Mesenchymal stem cell (in vitro differentiated cells and primary cell): Measurements from ENCODE around the gene SLC23A2.

Source experiments
- DNase-seq: peaks from one replicate; pipeline ENCODE4 v3.0.0-alpha.2; 2013
- H2AFZ ChIP-seq: one replicate; pipeline ENCODE4 v1.6.1; 2013; ENCODE audit warnings: low read depth, mild to moderate bottlenecking, control low read depth, inconsistent platforms, low read length, moderate library complexity
- H2AK5ac ChIP-seq: 2 replicates; pipeline ENCODE4 v1.6.1; 2013; ENCODE audit warnings: low read length, moderate library complexity, mild to moderate bottlenecking, inconsistent platforms; ENCODE audit not compliant: severe bottlenecking
- H2BK120ac ChIP-seq: one replicate; pipeline ENCODE4 v1.6.1; 2013; ENCODE audit warnings: low read depth, mild to moderate bottlenecking, inconsistent platforms, low read length, moderate library complexity
- H2BK12ac ChIP-seq, 2 experiments: one replicate each; pipeline ENCODE4 v1.6.1; 2013; ENCODE audit warnings: inconsistent platforms in 2 of 2, low read length in 2 of 2, mild to moderate bottlenecking in 2 of 2, moderate library complexity in 2 of 2, control low read depth in 1 of 2
- H2BK15ac ChIP-seq: one replicate; pipeline ENCODE4 v1.6.1; 2013; ENCODE audit warnings: mild to moderate bottlenecking, low read depth, inconsistent platforms; ENCODE audit not compliant: poor library complexity, severe bottlenecking
- H2BK5ac ChIP-seq: 2 replicates; pipeline ENCODE4 v1.6.1; 2013; ENCODE audit warnings: low read depth, mild to moderate bottlenecking, low read length, control low read depth, inconsistent platforms; ENCODE audit not compliant: poor library complexity, severe bottlenecking
- H3K14ac ChIP-seq, 2 experiments: one replicate each; pipeline ENCODE4 v1.6.1; 2013; ENCODE audit warnings: inconsistent platforms in 2 of 2, low read length in 2 of 2, control low read depth in 1 of 2, mild to moderate bottlenecking in 1 of 2, moderate library complexity in 1 of 2
- H3K18ac ChIP-seq, 2 experiments: one replicate each; pipeline ENCODE4 v1.6.1; 2013; ENCODE audit warnings: inconsistent platforms in 2 of 2, low read length in 2 of 2, control low read depth in 1 of 2, low read depth in 1 of 2, mild to moderate bottlenecking in 1 of 2
- H3K23ac ChIP-seq, 2 experiments: one replicate each; pipeline ENCODE4 v1.6.1; 2013; ENCODE audit warnings: inconsistent platforms in 2 of 2, low read length in 2 of 2, mild to moderate bottlenecking in 2 of 2, moderate library complexity in 2 of 2, control low read depth in 1 of 2
- H3K27ac ChIP-seq: 2 replicates; pipeline ENCODE4 v1.5.1; 2013; ENCODE audit warnings: mild to moderate bottlenecking, moderate library complexity, low read length, control low read depth, inconsistent platforms; ENCODE audit not compliant: poor library complexity, severe bottlenecking
- H3K27me3 ChIP-seq, 2 experiments: 2 replicates each; pipeline versions ENCODE4 v1.6.1 to v1.7.0; 2013; ENCODE audit warnings: low read length in 2 of 2, mild to moderate bottlenecking in 2 of 2, moderate library complexity in 2 of 2, control low read depth in 1 of 2, inconsistent platforms in 1 of 2; ENCODE audit not compliant: control insufficient read depth in 1 of 2, insufficient read depth in 1 of 2
- H3K36me3 ChIP-seq, 2 experiments: 2 replicates each; pipeline versions ENCODE4 v1.6.1 to v1.7.0; 2013; ENCODE audit warnings: low read length in 2 of 2, control low read depth in 1 of 2, inconsistent platforms in 1 of 2, low read depth in 1 of 2, mild to moderate bottlenecking in 1 of 2; ENCODE audit not compliant: insufficient read depth in 2 of 2, control insufficient read depth in 1 of 2
- H3K4ac ChIP-seq, 2 experiments: one replicate each; pipeline ENCODE4 v1.6.1; 2013; ENCODE audit warnings: inconsistent platforms in 2 of 2, low read length in 2 of 2, mild to moderate bottlenecking in 2 of 2, moderate library complexity in 2 of 2, control low read depth in 1 of 2, low read depth in 1 of 2
- H3K4me1 ChIP-seq: 2 replicates; pipeline ENCODE4 v1.6.1; 2013; ENCODE audit warnings: low read depth, low read length, control low read depth; ENCODE audit not compliant: control insufficient read depth, insufficient read depth
- H3K4me2 ChIP-seq: 2 replicates; pipeline ENCODE4 v1.6.1; 2013; ENCODE audit warnings: low read length, mild to moderate bottlenecking, inconsistent platforms; ENCODE audit not compliant: poor library complexity, severe bottlenecking
- H3K4me3 ChIP-seq, 2 experiments: 2 replicates each; pipeline versions ENCODE4 v1.5.1 to v1.7.0; 2013; ENCODE audit warnings: low read length in 2 of 2, mild to moderate bottlenecking in 2 of 2, control low read depth in 1 of 2, low read depth in 1 of 2; ENCODE audit not compliant: insufficient read depth in 1 of 2
- H3K79me1 ChIP-seq: replicated peaks from 2 replicates; pipeline ENCODE4 v1.6.1; 2013; ENCODE audit warnings: mild to moderate bottlenecking, control low read depth, low read length, inconsistent platforms; ENCODE audit not compliant: poor library complexity, severe bottlenecking
- H3K9ac ChIP-seq: 2 replicates; pipeline ENCODE4 v1.7.0; 2013; ENCODE audit warnings: mild to moderate bottlenecking, low read length, moderate library complexity
- H3K9me3 ChIP-seq: 2 replicates; pipeline ENCODE4 v1.7.0; 2013; ENCODE audit warnings: mild to moderate bottlenecking, low read length; ENCODE audit not compliant: control insufficient read depth
- H4K8ac ChIP-seq: one replicate; pipeline ENCODE4 v1.6.1; 2013; ENCODE audit warnings: inconsistent platforms, mild to moderate bottlenecking, low read length, moderate library complexity
- H4K91ac ChIP-seq: one replicate; pipeline ENCODE4 v1.6.1; 2013; ENCODE audit warnings: mild to moderate bottlenecking, low read length, inconsistent platforms
- WGBS: methylation state at CpG from one replicate; pipeline ENCODE4 v1.1.7; 2013; ENCODE audit warnings: mixed read lengths; 5-methylcytosine and 5-hydroxymethylcytosine counted together

The SLC23A2 gene

DNA sequence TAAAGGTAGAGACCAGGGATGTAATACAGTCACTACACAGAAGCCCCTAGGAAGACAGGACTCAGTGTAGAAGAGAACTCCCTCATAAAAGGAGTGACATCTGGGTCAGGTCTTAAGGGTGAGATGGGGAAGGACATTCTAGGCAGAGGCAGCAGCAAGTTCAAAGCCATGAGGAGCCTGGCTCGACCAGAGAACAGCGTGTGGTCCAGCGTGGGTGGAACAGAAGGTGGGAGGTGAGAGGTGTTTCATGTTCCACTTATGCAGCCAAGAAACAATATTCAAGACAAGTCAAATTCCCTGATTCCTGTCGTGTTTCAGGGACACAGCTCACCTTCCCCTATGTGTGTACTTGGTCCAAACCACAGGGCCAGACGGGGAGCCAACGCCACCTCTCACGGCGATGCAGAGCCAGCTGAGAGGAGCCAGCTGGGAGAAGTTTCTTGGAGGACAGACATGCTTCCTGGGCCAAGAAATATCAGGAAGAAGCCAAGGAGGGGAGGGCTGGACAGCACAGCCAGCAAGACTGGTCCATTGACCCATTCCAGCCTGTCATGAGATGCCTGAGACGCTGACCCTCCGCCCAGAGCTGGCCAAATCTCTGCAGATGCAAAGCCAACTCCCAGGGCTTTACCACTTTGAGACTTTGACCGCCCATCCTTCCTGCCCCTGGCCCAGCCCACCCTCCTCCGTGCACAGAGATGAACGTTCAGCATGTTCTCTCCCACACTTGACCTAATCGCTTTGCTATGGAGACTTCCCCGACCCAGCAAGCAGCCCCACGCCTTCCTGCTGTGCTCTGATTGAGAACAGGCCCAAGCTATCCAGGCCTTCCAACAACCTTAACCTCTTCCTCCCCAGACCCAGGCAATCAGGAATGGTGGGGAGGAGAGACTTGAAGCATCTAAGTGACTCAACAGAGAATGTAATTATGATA lies 165.8 kb downstream of the SLC23A2 start:
- Histone ChIP-seq H2BK12ac (no peak overlapping the region), H3K4me1 (peaks cover 3% of the 10 kb centered on the region), H2BK5ac (no peak overlapping the region), H3K9me3 (peaks cover 4% of the 10 kb centered on the region), H3K4me3 (no peak overlapping the region), H4K8ac (no peak overlapping the region), H2BK120ac (no peak overlapping the region), H3K4me2 (no peak overlapping the region), H3K27me3 (peaks cover 10 to 18% of the 10 kb centered on the region in 2 experiments), H2AFZ (no peak overlapping the region), H3K4ac (no peak overlapping the region), H3K23ac (no peak overlapping the region), H2AK5ac (no peak overlapping the region), H4K91ac (no peak overlapping the region), H3K27ac (no peak overlapping the region), H3K14ac (no peak overlapping the region), H3K36me3 (no peaks in the 10 kb centered on the region), H3K9ac (no peak overlapping the region), H3K79me1 (no peaks in the 10 kb centered on the region), H2BK15ac (no peak overlapping the region), H3K18ac (no peak overlapping the region)
- no peak for DNase-seq
- WGBS = 47% methylated on average over 11 of the region's 16 CpGs

DNA sequence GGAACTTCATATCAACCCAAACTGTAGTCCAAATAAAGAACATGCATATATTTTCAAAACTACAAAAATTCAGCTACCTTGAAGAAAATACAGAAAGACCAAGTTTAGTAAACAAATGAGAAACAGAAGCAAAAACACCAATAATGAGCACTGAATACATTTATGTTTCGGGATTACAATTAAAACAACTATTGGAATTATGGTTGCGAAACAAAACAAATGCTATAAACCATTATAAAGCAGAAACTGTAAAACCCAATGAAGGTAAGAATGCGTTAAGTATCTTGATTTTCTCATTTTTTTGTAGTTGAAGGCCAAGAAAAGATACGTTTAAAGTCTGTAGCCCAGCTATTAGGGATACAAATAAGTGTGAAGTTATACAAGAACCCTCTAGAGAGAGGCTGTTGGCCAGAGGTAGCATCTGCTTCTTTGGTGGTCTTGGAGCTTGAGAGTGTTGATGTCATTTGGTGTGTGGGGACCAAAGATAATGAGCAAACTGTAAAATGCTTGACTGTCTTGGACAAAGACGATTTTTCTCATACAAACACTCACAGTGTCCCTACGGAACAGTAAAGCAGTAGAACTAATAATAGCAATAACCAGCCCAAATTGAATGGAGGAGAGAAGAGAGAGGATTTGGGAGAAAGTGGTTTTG lies 168.1 kb downstream of the SLC23A2 start:
- H2AK5ac ChIP-seq = no peak overlapping the region
- no peak for DNase-seq
- WGBS = 89% methylated on average over 2 of the region's 6 CpGs
- peaks cover 4% of the 10 kb centered on the region for H3K9me3 ChIP-seq
- peaks cover 3 to 5% of the 10 kb centered on the region in 2 experiments for H3K27me3 ChIP-seq
- H3K18ac ChIP-seq = no peak overlapping the region
- no peak overlapping the region for H4K8ac ChIP-seq
- no peaks in the 10 kb centered on the region for H3K79me1 ChIP-seq
- H3K14ac ChIP-seq = no peak overlapping the region
- no peak overlapping the region for H2BK15ac ChIP-seq
- H3K27ac ChIP-seq = no peak overlapping the region
- no peak overlapping the region for H2BK120ac ChIP-seq
- H3K23ac ChIP-seq = no peak overlapping the region
- no peak overlapping the region for H3K4ac ChIP-seq
- no peaks in the 10 kb centered on the region for H3K36me3 ChIP-seq
- H3K4me3 ChIP-seq = no peak overlapping the region
- H2BK12ac ChIP-seq = no peak overlapping the region
- peaks cover 3% of the 10 kb centered on the region for H3K4me1 ChIP-seq
- H2AFZ ChIP-seq = no peak overlapping the region
- H3K4me2 ChIP-seq = no peak overlapping the region
- H4K91ac ChIP-seq = no peak overlapping the region
- no peak overlapping the region for H3K9ac ChIP-seq
- no peak overlapping the region for H2BK5ac ChIP-seq

DNA sequence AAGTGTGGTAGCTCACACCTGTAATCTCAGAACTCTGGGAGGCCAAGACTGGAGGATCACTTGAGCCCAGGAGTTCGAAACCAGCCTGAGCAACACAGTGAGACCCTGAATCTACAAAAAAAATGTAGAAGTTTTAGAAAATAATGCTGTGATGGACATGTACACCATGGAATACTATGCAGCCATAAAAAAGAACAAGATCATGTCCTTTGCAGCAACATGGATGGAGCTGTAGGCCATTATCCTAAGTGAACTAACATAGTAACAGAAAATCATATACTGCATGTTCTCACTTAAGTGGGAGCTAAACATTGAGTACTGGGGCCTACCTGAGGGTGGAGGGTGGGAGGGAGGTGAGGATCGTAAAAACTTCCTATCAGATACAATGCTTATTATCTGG lies 168.8 kb downstream of the SLC23A2 start:
- Histone ChIP-seq H3K27ac (no peak overlapping the region), H3K23ac (no peak overlapping the region), H3K9ac (no peak overlapping the region), H3K36me3 (no peaks in the 10 kb centered on the region), H3K4ac (no peak overlapping the region), H2AFZ (no peak overlapping the region), H2AK5ac (no peak overlapping the region), H2BK15ac (no peak overlapping the region), H3K4me2 (no peak overlapping the region), H4K8ac (no peak overlapping the region), H2BK5ac (no peak overlapping the region), H3K27me3 (no peaks in the 10 kb centered on the region), H3K4me3 (no peak overlapping the region), H3K79me1 (no peaks in the 10 kb centered on the region), H3K4me1 (peaks cover 3% of the 10 kb centered on the region), H4K91ac (no peak overlapping the region), H3K14ac (no peak overlapping the region), H3K9me3 (peaks cover 4% of the 10 kb centered on the region), H3K18ac (no peak overlapping the region), H2BK12ac (no peak overlapping the region), H2BK120ac (no peak overlapping the region)
- DNase-seq = no peak
- whole genome bisulfite sequencing = 27% methylated on average over 1 of the region's 2 CpGs

DNA sequence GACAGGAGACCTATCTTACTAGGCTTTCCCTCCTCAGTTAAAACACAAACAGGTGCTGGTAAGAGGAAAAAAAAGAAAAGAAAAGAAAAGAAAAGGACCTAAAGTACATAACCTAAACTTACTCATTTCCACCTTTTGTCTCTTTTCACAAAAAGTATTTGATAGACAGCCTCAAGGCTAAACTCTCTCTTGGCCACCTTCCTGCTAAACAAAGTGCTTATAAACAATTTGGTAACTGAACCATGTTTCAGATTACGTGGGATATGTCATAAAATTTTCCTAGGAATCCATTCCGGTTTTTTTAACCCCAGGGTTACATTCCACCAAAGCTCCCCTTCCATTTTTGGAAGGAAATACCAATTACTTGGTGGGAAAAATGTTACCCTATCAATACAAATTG lies 170.6 kb downstream of the SLC23A2 start:
- H2BK120ac ChIP-seq = no peak overlapping the region
- H3K9ac ChIP-seq = no peak overlapping the region
- H2BK15ac ChIP-seq = no peak overlapping the region
- no peak overlapping the region for H3K27ac ChIP-seq
- no peak overlapping the region for H3K4me2 ChIP-seq
- DNase-seq = no peak
- no peak overlapping the region for H3K14ac ChIP-seq
- no peak overlapping the region for H3K4me3 ChIP-seq
- H3K4ac ChIP-seq = no peak overlapping the region
- no peak overlapping the region for H2AK5ac ChIP-seq
- H4K8ac ChIP-seq = no peak overlapping the region
- H3K18ac ChIP-seq = no peak overlapping the region
- peaks cover 4% of the 10 kb centered on the region for H3K9me3 ChIP-seq
- H3K27me3 ChIP-seq = no peaks in the 10 kb centered on the region
- no peak overlapping the region for H4K91ac ChIP-seq
- H3K4me1 ChIP-seq = peaks cover under 1% of the 10 kb centered on the region
- H2BK5ac ChIP-seq = no peak overlapping the region
- no peaks in the 10 kb centered on the region for H3K36me3 ChIP-seq
- no CpG with 5 or more reads among the region's 2 CpGs for WGBS
- H2AFZ ChIP-seq = no peak overlapping the region
- H3K79me1 ChIP-seq = no peaks in the 10 kb centered on the region
- no peak overlapping the region for H3K23ac ChIP-seq
- no peak overlapping the region for H2BK12ac ChIP-seq
